Natural killer cell (primary cell): ENCODE measurements around the gene GSE1. TPM values are rescaled to one million over a fixed set of nuclear protein-coding genes. Genes with fewer than 3 reads are reported as not detected.

Experiments
- ATAC-seq, 3 donors: fragments of 150-1000 bp in 2 of 3; fragments of 200-7000 bp in 1 of 3; cut with Tn5 transposase; 1 replicate in 1 of 3; 2 replicates in 2 of 3; pipeline ENCODE4 v1.10.0; 2021; ENCODE audit warnings: mild to moderate bottlenecking in 2 of 3, moderate library complexity in 2 of 3
- DNase-seq, 2 donors: peaks; one replicate each; pipeline versions ENCODE4 v3.0.0 to v3.0.0-alpha.2; 2013 to 2021; ENCODE audit warnings: mixed read lengths in 1 of 2
- H3K27ac ChIP-seq: one replicate; pipeline ENCODE4 v1.5.1; 2013; ENCODE audit warnings: mild to moderate bottlenecking, low read length
- H3K27me3 ChIP-seq: one replicate; pipeline ENCODE4 v1.6.1; 2013; ENCODE audit warnings: low read length; ENCODE audit not compliant: control insufficient read depth, insufficient read depth
- H3K36me3 ChIP-seq: one replicate; pipeline ENCODE4 v1.6.1; 2013; ENCODE audit warnings: low read length; ENCODE audit not compliant: control insufficient read depth, insufficient read depth
- H3K4me1 ChIP-seq: one replicate; pipeline ENCODE4 v1.6.1; 2013; ENCODE audit warnings: low read length; ENCODE audit not compliant: control insufficient read depth, insufficient read depth
- H3K4me3 ChIP-seq: one replicate; pipeline ENCODE4 v1.5.1; 2013; ENCODE audit warnings: low read length
- H3K9me3 ChIP-seq: one replicate; pipeline ENCODE4 v1.6.1; 2013; ENCODE audit warnings: low read length; ENCODE audit not compliant: control insufficient read depth, insufficient read depth
- H3K27ac Mint-ChIP-seq, 2 donors: one replicate each; pipeline ENCODE4 v1.8.0; 2022; ENCODE audit warnings: mild to moderate bottlenecking in 2 of 2, mixed read lengths in 2 of 2, moderate library complexity in 1 of 2
- H3K27me3 Mint-ChIP-seq, 2 donors: one replicate each; pipeline ENCODE4 v1.8.0; 2022; ENCODE audit warnings: low read depth in 2 of 2, mixed read lengths in 2 of 2
- H3K36me3 Mint-ChIP-seq: one replicate; pipeline ENCODE4 v1.8.0; 2022; ENCODE audit warnings: mixed read lengths
- H3K4me1 Mint-ChIP-seq, 2 donors: one replicate each; pipeline ENCODE4 v1.8.0; 2022; ENCODE audit warnings: mixed read lengths in 2 of 2
- H3K4me3 Mint-ChIP-seq: one replicate; pipeline ENCODE4 v1.8.0; 2022; ENCODE audit warnings: mild to moderate bottlenecking, moderate library complexity, mixed read lengths
- H3K9me3 Mint-ChIP-seq, 2 donors: one replicate each; pipeline ENCODE4 v1.8.0; 2022; ENCODE audit warnings: mixed read lengths in 2 of 2
- WGBS: methylation state at CpG from one replicate; pipeline ENCODE4 v1.1.7; 2013; ENCODE audit warnings: missing lambda C conversion rate; ENCODE audit not compliant: insufficient coverage; 5-methylcytosine and 5-hydroxymethylcytosine counted together
- intact Hi-C: fragments of 100-400 bp; cut with micrococcal nuclease; formaldehyde crosslinking; loops from one replicate; pipeline ENCODE4 v1.14.2; 2022
- total RNA-seq, 4 donors: library from RNA; stranded (reverse); fragments of 120-200 nt in 1 of 4; gene quantifications; one replicate each; pipeline versions ENCODE4 v1.2.3 to v1.2.4, GENCODE V29; 2013 to 2022
- TF ChIP-seq, protein P1 (sequence below): fragments of 200-600 bp; IDR thresholded peaks from one replicate; pipeline ENCODE4 v1.8.0; 2022; ENCODE audit warnings: antibody characterized with exemption

Gene GSE1
- total RNA-seq, 3 donors from 2014 or later (not counting 1 experiment from before 2014, with no cell fraction given) = 232 to 277 (median 233) TPM

DNA sequence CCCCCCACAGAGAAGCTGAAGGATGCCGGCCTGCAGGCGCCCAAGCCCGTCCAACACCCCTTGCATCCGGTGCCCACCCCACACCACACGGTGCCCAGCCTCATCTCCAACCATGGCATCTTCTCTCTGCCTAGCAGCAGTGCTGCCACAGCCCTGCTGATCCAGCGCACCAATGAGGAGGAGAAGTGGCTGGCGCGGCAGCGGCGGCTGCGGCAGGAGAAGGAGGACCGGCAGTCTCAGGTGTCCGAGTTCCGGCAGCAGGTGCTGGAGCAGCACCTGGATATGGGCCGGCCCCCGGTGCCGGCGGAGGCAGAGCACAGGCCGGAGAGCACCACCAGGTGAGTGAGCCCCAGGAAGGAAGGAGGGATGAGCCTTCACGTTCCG is 44.1 kb downstream of the GSE1 start:
- Mint-ChIP-seq H3K4me1 (peaks cover 5 to 11% of the 10 kb centered on the region in 2 donors), H3K27ac (no peak overlapping the region), H3K9me3 (no peaks in the 10 kb centered on the region), H3K4me3 (no peak overlapping the region), H3K27me3 (no peaks in the 10 kb centered on the region), H3K36me3 (no peaks in the 10 kb centered on the region)
- intact Hi-C loops = loop anchor here (10.0 kb wide), 1 partner anchor 58 kb away; no protein-coding TSS in a partner anchor
- no peaks in the 10 kb centered on the region for H3K9me3 ChIP-seq
- DNase-seq (no peak), ATAC-seq (no peak)
- H3K36me3 ChIP-seq = peaks cover 79% of the 10 kb centered on the region
- TF ChIP-seq, protein P1, sequence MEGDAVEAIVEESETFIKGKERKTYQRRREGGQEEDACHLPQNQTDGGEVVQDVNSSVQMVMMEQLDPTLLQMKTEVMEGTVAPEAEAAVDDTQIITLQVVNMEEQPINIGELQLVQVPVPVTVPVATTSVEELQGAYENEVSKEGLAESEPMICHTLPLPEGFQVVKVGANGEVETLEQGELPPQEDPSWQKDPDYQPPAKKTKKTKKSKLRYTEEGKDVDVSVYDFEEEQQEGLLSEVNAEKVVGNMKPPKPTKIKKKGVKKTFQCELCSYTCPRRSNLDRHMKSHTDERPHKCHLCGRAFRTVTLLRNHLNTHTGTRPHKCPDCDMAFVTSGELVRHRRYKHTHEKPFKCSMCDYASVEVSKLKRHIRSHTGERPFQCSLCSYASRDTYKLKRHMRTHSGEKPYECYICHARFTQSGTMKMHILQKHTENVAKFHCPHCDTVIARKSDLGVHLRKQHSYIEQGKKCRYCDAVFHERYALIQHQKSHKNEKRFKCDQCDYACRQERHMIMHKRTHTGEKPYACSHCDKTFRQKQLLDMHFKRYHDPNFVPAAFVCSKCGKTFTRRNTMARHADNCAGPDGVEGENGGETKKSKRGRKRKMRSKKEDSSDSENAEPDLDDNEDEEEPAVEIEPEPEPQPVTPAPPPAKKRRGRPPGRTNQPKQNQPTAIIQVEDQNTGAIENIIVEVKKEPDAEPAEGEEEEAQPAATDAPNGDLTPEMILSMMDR = no peak
- WGBS = 96% methylated on average over 21 of the region's 21 CpGs
- H3K27ac ChIP-seq = no peak overlapping the region
- H3K4me3 ChIP-seq = no peak overlapping the region
- no peaks in the 10 kb centered on the region for H3K4me1 ChIP-seq
- H3K27me3 ChIP-seq = no peaks in the 10 kb centered on the region

DNA sequence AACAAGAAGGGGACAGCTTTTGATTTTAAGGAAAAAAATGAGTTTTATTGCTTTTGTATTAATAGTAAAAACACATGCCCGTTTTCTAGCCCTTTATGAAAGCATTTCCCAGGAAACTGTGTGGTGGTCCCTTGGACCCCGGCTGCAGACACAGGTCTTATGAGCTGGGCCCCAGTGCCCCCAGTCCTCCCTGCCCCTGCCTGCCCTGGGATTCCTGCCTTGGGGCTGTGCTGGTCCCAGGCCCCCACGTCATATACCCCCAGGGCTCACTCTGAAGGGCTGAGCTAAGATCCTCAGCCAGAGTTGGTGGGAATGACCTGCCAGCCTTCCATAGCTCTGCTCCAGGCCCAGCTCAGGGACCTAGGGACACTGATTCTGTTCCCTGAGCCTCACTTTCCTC is 44.9 kb downstream of the GSE1 start:
- Mint-ChIP-seq H3K9me3 (no peaks in the 10 kb centered on the region), H3K27ac (no peak overlapping the region), H3K36me3 (no peaks in the 10 kb centered on the region), H3K4me1 (peaks cover 5% of the 10 kb centered on the region in 2 donors), H3K4me3 (no peak overlapping the region), H3K27me3 (no peaks in the 10 kb centered on the region)
- H3K27ac ChIP-seq = no peak overlapping the region
- 98% methylated on average over 3 of the region's 3 CpGs for WGBS
- H3K27me3 ChIP-seq = no peaks in the 10 kb centered on the region
- TF ChIP-seq, protein P1 = no peak
- peaks cover 82% of the 10 kb centered on the region for H3K36me3 ChIP-seq
- intact Hi-C loops = loop anchor here (10.0 kb wide), 1 partner anchor 57 kb away; no protein-coding TSS in a partner anchor
- no peaks in the 10 kb centered on the region for H3K4me1 ChIP-seq
- no peak for DNase-seq
- H3K9me3 ChIP-seq = no peaks in the 10 kb centered on the region
- no peak overlapping the region for H3K4me3 ChIP-seq
- ATAC-seq = no peak

DNA sequence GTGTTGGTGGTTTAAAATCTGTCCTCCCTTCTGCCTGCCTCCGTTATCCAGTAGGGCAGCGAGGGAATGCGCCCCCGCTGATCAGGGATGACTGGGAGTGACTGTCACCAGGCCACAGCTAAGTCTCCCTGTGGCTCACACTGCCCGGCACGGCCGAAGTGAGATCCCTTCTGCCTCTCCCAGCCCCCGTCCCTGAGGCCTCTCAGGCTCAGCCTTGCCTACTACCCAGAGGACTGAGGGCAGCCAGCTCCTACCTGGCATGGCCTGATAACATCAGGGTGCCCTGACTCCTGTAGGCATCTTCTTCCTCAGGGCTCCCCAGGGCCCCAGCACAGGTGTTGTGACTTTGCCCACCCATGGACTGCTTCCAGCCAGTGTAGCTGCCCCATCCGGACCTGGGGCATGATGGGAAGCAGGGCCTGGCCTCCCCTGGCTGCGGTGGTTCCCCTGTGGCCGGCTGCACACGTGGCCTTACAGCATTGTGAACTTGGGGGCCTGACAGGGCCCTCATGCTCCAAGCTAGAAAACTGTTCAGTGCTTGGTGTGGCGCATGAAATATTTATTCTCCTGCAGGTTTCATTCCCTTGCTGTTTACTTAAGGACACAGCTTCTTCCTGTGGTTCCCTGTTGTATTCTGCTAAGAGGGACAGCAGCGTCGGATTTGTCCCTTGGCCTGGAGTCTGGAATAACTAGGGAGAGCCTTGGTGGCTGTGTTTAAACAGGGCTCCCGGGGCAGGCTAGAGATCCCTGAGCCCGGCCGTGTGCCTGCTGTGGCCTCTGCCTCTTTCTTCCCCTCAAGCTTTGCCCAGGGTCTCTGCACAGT is 45.6 kb downstream of the GSE1 start:
- H3K27ac ChIP-seq = no peak overlapping the region
- Mint-ChIP-seq H3K4me1 (peaks cover 5% of the 10 kb centered on the region in 2 donors), H3K36me3 (no peaks in the 10 kb centered on the region), H3K4me3 (no peak overlapping the region), H3K27me3 (no peaks in the 10 kb centered on the region), H3K27ac (no peak overlapping the region), H3K9me3 (no peaks in the 10 kb centered on the region)
- no peak overlapping the region for H3K4me3 ChIP-seq
- intact Hi-C loops = loop anchor here (10.0 kb wide), 1 partner anchor 56 kb away; no protein-coding TSS in a partner anchor
- no peak for ATAC-seq
- TF ChIP-seq, protein P1 = no peak
- H3K27me3 ChIP-seq = no peaks in the 10 kb centered on the region
- no peaks in the 10 kb centered on the region for H3K9me3 ChIP-seq
- peaks cover 85% of the 10 kb centered on the region for H3K36me3 ChIP-seq
- WGBS = 97% methylated on average over 18 of the region's 18 CpGs
- no peaks in the 10 kb centered on the region for H3K4me1 ChIP-seq
- no peak for DNase-seq
